Neural cell (in vitro differentiated cells): Measurements from ENCODE around the gene CES4A. TPM values are rescaled to one million over a fixed set of nuclear protein-coding genes. Genes with fewer than 3 reads are reported as not detected.

Experiments used
- H2AFZ ChIP-seq: fragments of 200-600, 300-800 bp; sonication (generic), shearing (Covaris generic); 2 replicates; pipeline ENCODE4 v1.6.0; 2014; ENCODE audit warnings: low read depth, mild to moderate bottlenecking, antibody characterized with exemption, low read length, moderate library complexity
- H3F3A ChIP-seq: fragments of 200-600 bp; shearing (Covaris generic); 2 replicates; pipeline ENCODE4 v1.6.1; 2016; ENCODE audit warnings: mild to moderate bottlenecking, moderate library complexity, mixed read lengths, antibody characterized with exemption, low read length; ENCODE audit not compliant: insufficient read depth, poor library complexity, severe bottlenecking
- H3K27ac ChIP-seq: fragments of 200-600, 300-800 bp; sonication (generic), shearing (Covaris generic); 2 replicates; pipeline ENCODE4 v1.5.1; 2014; ENCODE audit warnings: mild to moderate bottlenecking, low read length, moderate library complexity
- H3K27me3 ChIP-seq: fragments of 300-800, 200-600 bp; sonication (generic), shearing (Covaris generic); 2 replicates; pipeline ENCODE4 v1.6.0; 2014; ENCODE audit warnings: mild to moderate bottlenecking, low read depth, low read length, moderate library complexity; ENCODE audit not compliant: insufficient read depth
- H3K36me3 ChIP-seq: fragments of 300-800, 200-600 bp; sonication (generic), shearing (Covaris generic); 2 replicates; pipeline ENCODE4 v1.5.1; 2014; ENCODE audit warnings: mild to moderate bottlenecking, antibody characterized with exemption, low read length, moderate library complexity; ENCODE audit not compliant: insufficient read depth
- H3K4me2 ChIP-seq: fragments of 300-800, 200-600 bp; sonication (generic), shearing (Covaris generic); 2 replicates; pipeline ENCODE4 v1.6.0; 2014; ENCODE audit warnings: mild to moderate bottlenecking, low read length
- H3K4me3 ChIP-seq: fragments of 300-800, 200-600 bp; sonication (generic), shearing (Covaris generic); 2 replicates; pipeline ENCODE4 v1.5.1; 2014; ENCODE audit warnings: mild to moderate bottlenecking, low read length, moderate library complexity
- H3K79me2 ChIP-seq: fragments of 200-600 bp; shearing (Covaris generic); replicated peaks from 2 replicates; pipeline ENCODE4 v1.6.0; 2014; ENCODE audit warnings: mild to moderate bottlenecking, low read length, moderate library complexity; ENCODE audit not compliant: insufficient read depth
- H3K9ac ChIP-seq: fragments of 300-800, 200-600 bp; sonication (generic), shearing (Covaris generic); 2 replicates; pipeline ENCODE4 v1.6.1; 2016; ENCODE audit warnings: mild to moderate bottlenecking, low read length, mixed read lengths
- H3K9me2 ChIP-seq: fragments of 200-600 bp; shearing (Covaris generic); 2 replicates; pipeline ENCODE4 v1.6.1; 2016; ENCODE audit warnings: mild to moderate bottlenecking, low read length, mixed read lengths; ENCODE audit not compliant: insufficient read depth
- H3K9me3 ChIP-seq: fragments of 200-600, 300-800 bp; sonication (generic), shearing (Covaris generic); 2 replicates; pipeline ENCODE4 v1.6.1; 2016; ENCODE audit warnings: mild to moderate bottlenecking, mixed run types, low read length, moderate library complexity, mixed read lengths
- H4K20me1 ChIP-seq: fragments of 200-600 bp; shearing (Covaris generic); 2 replicates; pipeline ENCODE4 v1.6.1; 2016; ENCODE audit warnings: mild to moderate bottlenecking, mixed run types; ENCODE audit not compliant: insufficient read depth
- CTCF ChIP-seq: fragments of 450-650 bp; IDR thresholded peaks from 2 replicates; pipeline ENCODE4 v1.5.1; 2014; ENCODE audit warnings: antibody characterized with exemption, mild to moderate bottlenecking, moderate library complexity; ENCODE audit not compliant: poor library complexity, severe bottlenecking
- EP300 ChIP-seq: fragments of 450-650 bp; conservative IDR thresholded peaks from 2 replicates; pipeline ENCODE4 v1.6.1; 2014; ENCODE audit warnings: antibody characterized with exemption, mild to moderate bottlenecking, moderate library complexity; ENCODE audit not compliant: poor library complexity, severe bottlenecking
- EZH2 ChIP-seq: fragments of 200-600, 300-800 bp; shearing (Covaris generic), sonication (generic); IDR thresholded peaks from 2 replicates; pipeline ENCODE4 v1.6.1; 2014; ENCODE audit warnings: antibody characterized with exemption, low read length, borderline replicate concordance, mild to moderate bottlenecking; ENCODE audit not compliant: insufficient read depth, poor library complexity, severe bottlenecking
- MXI1 ChIP-seq: fragments of 450-650 bp; conservative IDR thresholded peaks from 2 replicates; pipeline ENCODE4 v1.6.1; 2014; ENCODE audit warnings: antibody characterized with exemption, mild to moderate bottlenecking; ENCODE audit not compliant: poor library complexity, severe bottlenecking
- POLR2AphosphoS5 ChIP-seq: IDR thresholded peaks from 2 replicates; pipeline ENCODE4 v1.6.1; 2012
- RAD21 ChIP-seq: fragments of 450-650 bp; conservative IDR thresholded peaks from 2 replicates; pipeline ENCODE4 v1.6.1; 2014; ENCODE audit warnings: antibody characterized with exemption, mild to moderate bottlenecking, moderate library complexity
- REST ChIP-seq: IDR thresholded peaks from 2 replicates; pipeline ENCODE4 v1.6.1; 2012; ENCODE audit warnings: borderline replicate concordance
- SMC3 ChIP-seq: fragments of 450-650 bp; conservative IDR thresholded peaks from 2 replicates; pipeline ENCODE4 v1.6.1; 2014; ENCODE audit warnings: antibody characterized with exemption, mild to moderate bottlenecking, moderate library complexity; ENCODE audit not compliant: poor library complexity
- TAF1 ChIP-seq: IDR thresholded peaks from 2 replicates; pipeline ENCODE4 v1.6.1; 2012; ENCODE audit warnings: low read depth
- polyA plus RNA-seq: library from polyadenylated mRNA; depleted of rRNA; stranded (reverse); fragments of >200 nt; gene quantifications from 2 replicates; pipeline ENCODE4 v1.2.3, GENCODE V29; 2014

The CES4A gene
- polyA plus RNA-seq, 1 donor from 2014 or later, result 51.2 TPM

GRCh38 chr16:66940236-66940635 is 48.2 kb upstream of the CES4A start:
- H3K36me3 ChIP-seq, result no peaks in the 10 kb centered on the region

GRCh38 chr16:66942981-66943380 is 45.4 kb upstream of the CES4A start:
- H3K4me2 ChIP-seq, result no peak overlapping the region
- no peaks in the 10 kb centered on the region for H3K9me2 ChIP-seq
- H3K27me3 ChIP-seq, result peaks cover 4% of the 10 kb centered on the region
- H3K27ac ChIP-seq, result no peak overlapping the region
- H3F3A ChIP-seq, result no peaks in the 10 kb centered on the region
- H3K9me3 ChIP-seq, result no peaks in the 10 kb centered on the region
- no peaks in the 10 kb centered on the region for H4K20me1 ChIP-seq
- H3K79me2 ChIP-seq, result no peaks in the 10 kb centered on the region
- no peak for TF ChIP-seq REST
- TF ChIP-seq MXI1, result no peak
- TF ChIP-seq TAF1, result no peak
- no peak for TF ChIP-seq EP300
- TF ChIP-seq POLR2AphosphoS5, result no peak
- TF ChIP-seq RAD21, result no peak
- no peak for TF ChIP-seq CTCF
- TF ChIP-seq EZH2, result no peak
- no peak for TF ChIP-seq SMC3
- H3K4me3 ChIP-seq, result no peak overlapping the region
- H3K9ac ChIP-seq, result no peak overlapping the region
- no peaks in the 10 kb centered on the region for H3K36me3 ChIP-seq
- H2AFZ ChIP-seq, result no peak overlapping the region

More at GRCh38 chr16:66940236-66940635, 48.2 kb upstream of the CES4A start:
- Histone ChIP-seq H4K20me1 (peaks cover 5% of the 10 kb centered on the region), H3K27me3 (no peaks in the 10 kb centered on the region), H3K4me2 (no peak overlapping the region), H3K9me3 (no peaks in the 10 kb centered on the region), H3K4me3 (no peak overlapping the region), H2AFZ (no peak overlapping the region), H3K9me2 (no peaks in the 10 kb centered on the region), H3K27ac (no peak overlapping the region), H3K9ac (no peak overlapping the region), H3F3A (no peaks in the 10 kb centered on the region), H3K79me2 (peaks cover 2% of the 10 kb centered on the region)
- no peak for TF ChIP-seq POLR2AphosphoS5

- Histone ChIP-seq H3K9ac (no peak overlapping the region), H3K4me2 (no peak overlapping the region), H3K4me3 (no peak overlapping the region), H3F3A (no peaks in the 10 kb centered on the region), H3K27ac (no peak overlapping the region), H3K79me2 (no peaks in the 10 kb centered on the region), H3K9me2 (no peaks in the 10 kb centered on the region), H4K20me1 (no peaks in the 10 kb centered on the region), H3K9me3 (no peaks in the 10 kb centered on the region), H3K36me3 (no peaks in the 10 kb centered on the region), H2AFZ (no peak overlapping the region), H3K27me3 (peaks cover 10% of the 10 kb centered on the region)
- no peak for TF ChIP-seq CTCF
- TF ChIP-seq REST, result no peak
- TF ChIP-seq RAD21, result no peak
- TF ChIP-seq MXI1, result no peak
- no peak for TF ChIP-seq EZH2
- no peak for TF ChIP-seq EP300
- TF ChIP-seq POLR2AphosphoS5, result no peak
- TF ChIP-seq TAF1, result no peak
- TF ChIP-seq SMC3, result no peak
Measured at GRCh38 chr16:66943426-66944053, 44.8 kb upstream of the CES4A start.
